Measurements from ENCODE around the gene KRTAP5-5. TPM values are rescaled to one million over a fixed set of nuclear protein-coding genes. Genes with fewer than 3 reads are reported as not detected.

Gene KRTAP5-5
- total and polyA plus RNA-seq, 2 of the 13 experiments (the other 11 are each of a cell fraction or from before 2014, with no cell fraction given) = not detected

GRCh38 chr11:1597994-1598380 lies 31.6 kb upstream of the KRTAP5-5 start, which contains the start of gene KRTAP5-2:
Gene KRTAP5-2 (minus strand): TSS chr11:1598294. CDS start chr11:1598250, 44 bp downstream.
- BruUV-seq (replicated peaks) = no TSS peak
- Histone ChIP-seq H3K4me1 (ENCODE audit: insufficient read depth, low read length) (peaks cover 11% of the 10 kb centered on the region), H3K36me3 (replicated peaks in 1 of 2; ENCODE audit: control insufficient read depth in 1 of 2, insufficient read depth in 2 of 2, low read length in 2 of 2) (no peaks in the 10 kb centered on the region), H3K9ac (ENCODE audit: insufficient read depth, low read depth, low read length) (no peak within 1 kb of the TSS), H2AFZ (ENCODE audit: low read length) (no peak within 1 kb of the TSS), H3K27me3 (ENCODE audit: control insufficient read depth in 1 of 2, insufficient read depth in 2 of 2, low read length in 2 of 2) (peaks cover 0 to 21% of the 10 kb centered on the region in 2 experiments; a peak in 3 of 5 replicates), H4K20me1 (ENCODE audit: insufficient read depth, low read length) (no peaks in the 10 kb centered on the region), H3K27ac (ENCODE audit: extremely low read length, insufficient read depth, low read length) (no peak within 1 kb of the TSS), H3K4me2 (ENCODE audit: low read depth, low read length) (no peak within 1 kb of the TSS), H3K4me3 (replicated peaks in 1 of 3; ENCODE audit: insufficient read depth in 1 of 3, low read depth in 2 of 3, low read length in 3 of 3) (no peak within 1 kb of the TSS), H3K9me3 (ENCODE audit: low read length) (no peaks in the 10 kb centered on the region), H3K79me2 (ENCODE audit: insufficient read depth, low read length) (no peaks in the 10 kb centered on the region)
- ATAC-seq (no peak), DNase-seq (ENCODE audit: low spot score) (no peak), FAIRE-seq (no peak)
- in situ Hi-C loops (cut with HindIII; ENCODE audit: extremely low pct_ligation_motif_present, low pct_unique_long_range_greater_than_20kb) (no loop called here), intact Hi-C loops (cut with micrococcal nuclease; ENCODE audit: unreplicated experiment) (no loop called here)
- 0% methylated on average over 2 of the region's 4 CpGs for WGBS (ENCODE audit: low lambda C conversion rate)
- ChIA-PET POLR2A (no interaction called here), CTCF (ENCODE audit: low intra/inter-chr PET ratio, low total read pairs) (no interaction called here)
- TF ChIP-seq, protein P1, sequence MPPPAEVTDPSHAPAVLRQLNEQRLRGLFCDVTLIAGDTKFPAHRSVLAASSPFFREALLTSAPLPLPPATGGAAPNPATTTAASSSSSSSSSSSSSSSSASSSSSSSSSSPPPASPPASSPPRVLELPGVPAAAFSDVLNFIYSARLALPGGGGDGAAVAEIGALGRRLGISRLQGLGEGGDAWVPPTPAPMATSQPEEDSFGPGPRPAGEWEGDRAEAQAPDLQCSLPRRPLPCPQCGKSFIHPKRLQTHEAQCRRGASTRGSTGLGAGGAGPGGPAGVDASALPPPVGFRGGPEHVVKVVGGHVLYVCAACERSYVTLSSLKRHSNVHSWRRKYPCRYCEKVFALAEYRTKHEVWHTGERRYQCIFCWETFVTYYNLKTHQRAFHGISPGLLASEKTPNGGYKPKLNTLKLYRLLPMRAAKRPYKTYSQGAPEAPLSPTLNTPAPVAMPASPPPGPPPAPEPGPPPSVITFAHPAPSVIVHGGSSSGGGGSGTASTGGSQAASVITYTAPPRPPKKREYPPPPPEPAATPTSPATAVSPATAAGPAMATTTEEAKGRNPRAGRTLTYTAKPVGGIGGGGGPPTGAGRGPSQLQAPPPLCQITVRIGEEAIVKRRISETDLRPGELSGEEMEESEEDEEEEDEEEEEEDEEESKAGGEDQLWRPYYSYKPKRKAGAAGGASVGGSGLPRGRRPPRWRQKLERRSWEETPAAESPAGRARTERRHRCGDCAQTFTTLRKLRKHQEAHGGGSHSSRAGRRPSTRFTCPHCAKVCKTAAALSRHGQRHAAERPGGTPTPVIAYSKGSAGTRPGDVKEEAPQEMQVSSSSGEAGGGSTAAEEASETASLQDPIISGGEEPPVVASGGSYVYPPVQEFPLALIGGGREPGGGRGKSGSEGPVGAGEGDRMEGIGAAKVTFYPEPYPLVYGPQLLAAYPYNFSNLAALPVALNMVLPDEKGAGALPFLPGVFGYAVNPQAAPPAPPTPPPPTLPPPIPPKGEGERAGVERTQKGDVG (CRISPR knock-in tag; IDR thresholded peaks at IDR 0.05; ENCODE audit: borderline replicate concordance) = no peak
- TF ChIP-seq ZNF629 (CRISPR knock-in tag; conservative IDR thresholded peaks at IDR 0.05) (no peak), SP5 (CRISPR knock-in tag; IDR thresholded peaks at IDR 0.05; ENCODE audit: borderline replicate concordance, low read depth) (no peak), ZNF75D (CRISPR knock-in tag; IDR thresholded peaks at IDR 0.05; ENCODE audit: borderline replicate concordance) (no peak), BORCS8-MEF2B (CRISPR knock-in tag; IDR thresholded peaks at IDR 0.05) (no peak), RELA (CRISPR knock-in tag; IDR thresholded peaks at IDR 0.05) (no peak), ZNF83 (CRISPR knock-in tag; IDR thresholded peaks at IDR 0.05; ENCODE audit: borderline replicate concordance) (no peak), ZNF841 (CRISPR knock-in tag; IDR thresholded peaks at IDR 0.05; ENCODE audit: borderline replicate concordance) (no peak), MATR3 (CRISPR knock-in tag; IDR thresholded peaks at IDR 0.05) (no peak), KDM4B (CRISPR knock-in tag; IDR thresholded peaks at IDR 0.05) (no peak), PHF20 (CRISPR knock-in tag; IDR thresholded peaks at IDR 0.05) (no peak)
- TF ChIP-seq, protein P2, sequence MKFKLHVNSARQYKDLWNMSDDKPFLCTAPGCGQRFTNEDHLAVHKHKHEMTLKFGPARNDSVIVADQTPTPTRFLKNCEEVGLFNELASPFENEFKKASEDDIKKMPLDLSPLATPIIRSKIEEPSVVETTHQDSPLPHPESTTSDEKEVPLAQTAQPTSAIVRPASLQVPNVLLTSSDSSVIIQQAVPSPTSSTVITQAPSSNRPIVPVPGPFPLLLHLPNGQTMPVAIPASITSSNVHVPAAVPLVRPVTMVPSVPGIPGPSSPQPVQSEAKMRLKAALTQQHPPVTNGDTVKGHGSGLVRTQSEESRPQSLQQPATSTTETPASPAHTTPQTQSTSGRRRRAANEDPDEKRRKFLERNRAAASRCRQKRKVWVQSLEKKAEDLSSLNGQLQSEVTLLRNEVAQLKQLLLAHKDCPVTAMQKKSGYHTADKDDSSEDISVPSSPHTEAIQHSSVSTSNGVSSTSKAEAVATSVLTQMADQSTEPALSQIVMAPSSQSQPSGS (CRISPR knock-in tag; IDR thresholded peaks at IDR 0.05) = no peak
